H9 (cell line): ENCODE results near the gene CCNYL1. TPM values are rescaled to one million over a fixed set of nuclear protein-coding genes. Genes with fewer than 3 reads are reported as not detected.

Experiments
- DNase-seq: peaks from one replicate; pipeline ENCODE4 v3.0.0-alpha.2; 2017
- H2AFZ ChIP-seq: one replicate; pipeline ENCODE4 v1.6.1; 2013; ENCODE audit warnings: mild to moderate bottlenecking, low read length, control low read depth, moderate library complexity
- H2AK5ac ChIP-seq: 2 replicates; pipeline ENCODE4 v1.6.1; 2013; ENCODE audit warnings: low read length, control low read depth, mixed read lengths; ENCODE audit not compliant: insufficient read length
- H2BK120ac ChIP-seq: one replicate; pipeline ENCODE4 v1.6.1; 2013; ENCODE audit warnings: low read depth, mild to moderate bottlenecking, low read length, control low read depth, inconsistent platforms; ENCODE audit not compliant: poor library complexity, severe bottlenecking
- H2BK12ac ChIP-seq: 2 replicates; pipeline ENCODE4 v1.6.1; 2013; ENCODE audit warnings: low read length, control low read depth, mixed read lengths, low read depth; ENCODE audit not compliant: insufficient read length
- H2BK15ac ChIP-seq: 2 replicates; pipeline ENCODE4 v1.6.1; 2013; ENCODE audit warnings: low read depth, low read length, control low read depth
- H2BK20ac ChIP-seq: one replicate; pipeline ENCODE4 v1.6.1; 2013; ENCODE audit warnings: low read depth, mild to moderate bottlenecking, low read length, control low read depth, inconsistent platforms; ENCODE audit not compliant: poor library complexity, severe bottlenecking
- H2BK5ac ChIP-seq: 2 replicates; pipeline ENCODE4 v1.6.1; 2013; ENCODE audit warnings: low read length, control low read depth, mixed read lengths; ENCODE audit not compliant: insufficient read length
- H3K14ac ChIP-seq: 2 replicates; pipeline ENCODE4 v1.6.1; 2013; ENCODE audit warnings: low read length, control low read depth; ENCODE audit not compliant: insufficient read depth
- H3K18ac ChIP-seq: 2 replicates; pipeline ENCODE4 v1.6.1; 2013; ENCODE audit warnings: low read depth, mild to moderate bottlenecking, mixed read lengths, low read length, control low read depth; ENCODE audit not compliant: insufficient read length
- H3K23ac ChIP-seq: 2 replicates; pipeline ENCODE4 v1.6.1; 2013; ENCODE audit warnings: low read length, control low read depth, mixed read lengths, low read depth; ENCODE audit not compliant: insufficient read length
- H3K23me2 ChIP-seq: 2 replicates; pipeline ENCODE4 v1.6.1; 2013; ENCODE audit warnings: low read depth, mild to moderate bottlenecking, mixed read lengths, low read length, control low read depth; ENCODE audit not compliant: insufficient read length, poor library complexity, severe bottlenecking
- H3K27ac ChIP-seq: 2 replicates; pipeline ENCODE4 v1.5.1; 2013; ENCODE audit warnings: low read length, control low read depth, mixed read lengths, low read depth; ENCODE audit not compliant: insufficient read length
- H3K27me3 ChIP-seq: 2 replicates; pipeline ENCODE4 v1.6.1; 2013; ENCODE audit warnings: low read length, control low read depth, inconsistent platforms; ENCODE audit not compliant: insufficient read depth
- H3K4ac ChIP-seq: 2 replicates; pipeline ENCODE4 v1.6.1; 2013; ENCODE audit warnings: low read depth, mild to moderate bottlenecking, control low read depth, inconsistent platforms, low read length, moderate library complexity
- H3K4me1 ChIP-seq: 2 replicates; pipeline ENCODE4 v1.6.1; 2013; ENCODE audit warnings: low read length, control low read depth, inconsistent platforms; ENCODE audit not compliant: insufficient read depth
- H3K4me2 ChIP-seq: 2 replicates; pipeline ENCODE4 v1.6.1; 2013; ENCODE audit warnings: low read length, control low read depth, mixed read lengths; ENCODE audit not compliant: insufficient read length, insufficient read depth
- H3K56ac ChIP-seq: 2 replicates; pipeline ENCODE4 v1.6.1; 2013; ENCODE audit warnings: low read depth, mild to moderate bottlenecking, mixed read lengths, low read length, control low read depth; ENCODE audit not compliant: insufficient read length
- H3K79me1 ChIP-seq: 2 replicates; pipeline ENCODE4 v1.6.1; 2013; ENCODE audit warnings: low read depth, mild to moderate bottlenecking, moderate library complexity, low read length, control low read depth, inconsistent platforms; ENCODE audit not compliant: insufficient read depth, poor library complexity, severe bottlenecking
- H3K79me2 ChIP-seq: 2 replicates; pipeline ENCODE4 v1.6.1; 2013; ENCODE audit warnings: low read length, control low read depth, inconsistent platforms; ENCODE audit not compliant: insufficient read depth
- H3K9ac ChIP-seq: 2 replicates; pipeline ENCODE4 v1.6.1; 2013; ENCODE audit warnings: low read length, control low read depth, mixed read lengths; ENCODE audit not compliant: insufficient read length; ENCODE audit errors: extremely low read depth
- H3K9me3 ChIP-seq: one replicate; pipeline ENCODE4 v1.6.1; 2013; ENCODE audit warnings: low read depth, low read length, inconsistent platforms; ENCODE audit not compliant: control insufficient read depth
- H3T11ph ChIP-seq: one replicate; pipeline ENCODE4 v1.6.1; 2013; ENCODE audit warnings: mild to moderate bottlenecking, low read length, control low read depth, inconsistent platforms
- H4K20me1 ChIP-seq: one replicate; pipeline ENCODE4 v1.6.1; 2013; ENCODE audit not compliant: control insufficient read depth, insufficient read length, insufficient read depth
- H4K5ac ChIP-seq: 2 replicates; pipeline ENCODE4 v1.6.1; 2013; ENCODE audit warnings: low read depth, mild to moderate bottlenecking, mixed read lengths, low read length, control low read depth; ENCODE audit not compliant: insufficient read length
- H4K8ac ChIP-seq: replicated peaks from 2 replicates; pipeline ENCODE4 v1.6.1; 2013; ENCODE audit warnings: low read length, control low read depth, mixed read lengths, low read depth; ENCODE audit not compliant: insufficient read length
- H4K91ac ChIP-seq: 2 replicates; pipeline ENCODE4 v1.6.1; 2013; ENCODE audit warnings: low read depth, mild to moderate bottlenecking, moderate library complexity, mixed read lengths, low read length, control low read depth; ENCODE audit not compliant: insufficient read length
- H3K27ac Mint-ChIP-seq, 3 experiments: 2 replicates in 2 of 3; 3 replicates in 1 of 3; pipeline ENCODE4 v1.8.0; 2020 to 2021; ENCODE audit warnings: mixed read lengths in 3 of 3, mild to moderate bottlenecking in 1 of 3, moderate library complexity in 1 of 3
- H3K27me3 Mint-ChIP-seq: 2 replicates; pipeline ENCODE4 v1.8.0; 2021; ENCODE audit warnings: low read depth, mild to moderate bottlenecking, moderate library complexity, mixed read lengths
- H3K36me3 Mint-ChIP-seq, 3 experiments: 2 replicates in 2 of 3; 3 replicates in 1 of 3; pipeline ENCODE4 v1.8.0; 2020 to 2021; ENCODE audit warnings: low read depth in 3 of 3, mixed read lengths in 3 of 3; ENCODE audit not compliant: insufficient read depth in 1 of 3
- H3K4me1 Mint-ChIP-seq, 2 experiments: 2 replicates each; pipeline ENCODE4 v1.8.0; 2020; ENCODE audit warnings: mixed read lengths in 2 of 2
- H3K4me3 Mint-ChIP-seq, 2 experiments: 2 replicates in 1 of 2; 3 replicates in 1 of 2; pipeline ENCODE4 v1.8.0; 2020 to 2021; ENCODE audit warnings: mild to moderate bottlenecking in 2 of 2, mixed read lengths in 2 of 2, moderate library complexity in 1 of 2
- H3K9me3 Mint-ChIP-seq, 2 experiments: 2 replicates in 1 of 2; 3 replicates in 1 of 2; pipeline ENCODE4 v1.8.0; 2020; ENCODE audit warnings: mild to moderate bottlenecking in 2 of 2, mixed read lengths in 2 of 2, moderate library complexity in 1 of 2
- CTCF ChIP-seq: fragments of 200-600 bp; sonication (generic); conservative IDR thresholded peaks from 3 replicates; pipeline ENCODE4 v1.8.0; 2021; ENCODE audit warnings: antibody characterized with exemption, mild to moderate bottlenecking
- WGBS: extraction: QIAGEN DNeasy Blood & Tissue Kit; methylation state at CpG from one replicate; pipeline ENCODE4 v1.1.7; 2013; ENCODE audit warnings: missing lambda C conversion rate, low lambda C conversion rate, mixed read lengths; ENCODE audit not compliant: insufficient read length; ENCODE audit errors: extremely low coverage; 5-methylcytosine and 5-hydroxymethylcytosine counted together
- total RNA-seq: library from RNA; stranded (reverse); gene quantifications from 2 replicates; pipeline ENCODE4 v1.2.1, GENCODE V29; 2021

The CCNYL1 gene
- total RNA-seq, 1 experiment from 2014 or later, result 27.0 TPM

DNA sequence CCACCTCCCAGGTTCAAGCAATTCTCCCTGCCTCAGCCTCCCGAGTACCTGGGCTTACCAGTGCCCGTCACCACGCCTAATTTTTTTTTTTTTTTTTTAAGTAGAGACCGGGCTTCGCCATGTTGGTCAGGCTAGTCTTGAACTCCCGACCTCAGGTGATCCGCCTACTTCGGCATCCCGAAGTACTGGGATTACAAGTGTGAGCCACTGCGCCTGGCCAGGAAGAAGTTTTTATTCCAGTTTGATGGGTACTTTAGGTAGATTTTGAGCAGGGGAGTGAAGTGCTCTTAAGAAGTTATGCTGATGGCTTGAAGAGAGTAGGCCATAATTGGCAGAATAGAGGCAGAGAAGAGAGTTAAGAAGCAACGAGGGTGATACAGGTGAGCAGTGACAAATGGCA lies 33.0 kb downstream of the CCNYL1 start:
- Mint-ChIP-seq H3K9me3 (no peaks in the 10 kb centered on the region), H3K27me3 (no peaks in the 10 kb centered on the region), H3K4me3 (no peak overlapping the region), H3K27ac (no peak overlapping the region), H3K36me3 (peaks cover 7 to 22% (median 15%) of the 10 kb centered on the region in 3 experiments; a peak in 6 of 7 replicates), H3K4me1 (peaks cover 3 to 6% of the 10 kb centered on the region in 2 experiments; a peak in 2 of 4 replicates)
- H2BK5ac ChIP-seq, result no peak overlapping the region
- WGBS, result no CpG with 5 or more reads among the region's 11 CpGs
- no peak overlapping the region for H4K91ac ChIP-seq
- no peaks in the 10 kb centered on the region for H3K79me2 ChIP-seq
- no peak overlapping the region for H2AK5ac ChIP-seq
- no peak overlapping the region for H3K23ac ChIP-seq
- H3K14ac ChIP-seq, result no peak overlapping the region
- no peak overlapping the region for H3K4me2 ChIP-seq
- TF ChIP-seq CTCF, result no peak
- no peak overlapping the region for H2BK12ac ChIP-seq
- no peak overlapping the region for H2BK20ac ChIP-seq
- no peak overlapping the region for H2BK15ac ChIP-seq
- H3K18ac ChIP-seq, result no peak overlapping the region
- H3K79me1 ChIP-seq, result no peaks in the 10 kb centered on the region
- no peak for DNase-seq
- no peak overlapping the region for H3K56ac ChIP-seq
- no peak overlapping the region for H3K9ac ChIP-seq
- H4K8ac ChIP-seq, result no peak overlapping the region
- H3K4ac ChIP-seq, result no peak overlapping the region
- H3K4me1 ChIP-seq, result no peaks in the 10 kb centered on the region
- H3K9me3 ChIP-seq, result no peaks in the 10 kb centered on the region
- no peak overlapping the region for H3K27ac ChIP-seq
- no peak overlapping the region for H4K5ac ChIP-seq
- no peaks in the 10 kb centered on the region for H3K27me3 ChIP-seq
- no peaks in the 10 kb centered on the region for H3K23me2 ChIP-seq
- H2AFZ ChIP-seq, result no peak overlapping the region
- no peak overlapping the region for H2BK120ac ChIP-seq
- no peaks in the 10 kb centered on the region for H4K20me1 ChIP-seq
- no peak overlapping the region for H3T11ph ChIP-seq
